ENCODE results near the gene CTTNBP2NL.
"Not testable (repeated sequence)": the region's sequence is repeated elsewhere in the genome, so short reads cannot be mapped to it uniquely, and the experiment has no call there.

CTTNBP2NL gene

DNA sequence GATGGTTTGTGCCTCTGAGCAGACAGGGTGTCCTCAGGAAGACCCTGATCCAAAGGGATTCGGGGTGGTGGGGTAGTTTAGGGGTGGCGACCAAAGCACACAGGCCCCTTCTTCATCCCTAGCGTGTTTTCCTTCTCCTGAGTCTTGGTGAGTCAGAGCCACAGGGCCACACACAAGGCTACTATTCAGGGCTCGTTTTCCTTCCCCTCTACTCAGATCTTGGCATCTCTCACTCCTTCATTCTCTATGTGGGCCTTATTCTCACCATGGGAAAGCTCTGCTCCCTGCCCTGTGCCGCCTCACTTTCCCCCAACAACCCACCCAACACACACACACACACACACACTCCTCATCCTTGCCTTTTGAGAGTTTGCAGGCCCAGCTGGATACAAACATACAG is 69.1 kb downstream of the CTTNBP2NL start:
- DNase-seq (ENCODE audit: low spot score), result peak; percentile 25

DNA sequence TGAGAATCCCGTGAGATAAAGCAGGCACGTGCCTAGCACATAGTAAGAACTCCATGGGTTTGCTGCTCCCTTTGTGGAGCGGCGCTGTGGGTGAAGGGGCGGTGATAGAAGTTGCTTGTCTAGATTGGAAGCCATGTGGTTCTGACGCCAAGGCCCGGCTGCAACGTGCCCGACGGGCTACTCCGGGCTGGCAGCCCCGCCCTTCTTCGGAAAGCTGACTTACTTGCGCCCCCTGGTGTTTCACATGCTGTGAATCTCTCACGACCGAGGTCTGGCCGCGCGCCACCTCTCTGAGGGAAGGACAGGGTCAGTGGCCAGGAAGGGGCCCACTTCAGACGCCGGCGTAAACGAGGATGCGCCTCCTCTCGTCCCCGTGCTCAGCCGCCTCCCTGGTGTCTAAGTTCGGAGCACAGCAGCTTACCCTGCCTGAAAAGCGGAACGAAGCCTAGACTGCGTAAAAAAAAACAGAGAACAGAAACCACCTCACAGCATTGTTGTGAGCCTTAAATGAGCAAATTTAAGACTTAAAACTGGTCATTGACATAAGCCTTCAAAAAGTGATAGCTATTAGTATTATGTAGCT is 70.2 kb downstream of the CTTNBP2NL start:
- peak; percentile 93 for DNase-seq (ENCODE audit: low spot score)

GRCh38 chr1:112470324-112470723 is 74.3 kb downstream of the CTTNBP2NL start:
- DNase-seq (ENCODE audit: low spot score), result not testable (repeated sequence)

DNA sequence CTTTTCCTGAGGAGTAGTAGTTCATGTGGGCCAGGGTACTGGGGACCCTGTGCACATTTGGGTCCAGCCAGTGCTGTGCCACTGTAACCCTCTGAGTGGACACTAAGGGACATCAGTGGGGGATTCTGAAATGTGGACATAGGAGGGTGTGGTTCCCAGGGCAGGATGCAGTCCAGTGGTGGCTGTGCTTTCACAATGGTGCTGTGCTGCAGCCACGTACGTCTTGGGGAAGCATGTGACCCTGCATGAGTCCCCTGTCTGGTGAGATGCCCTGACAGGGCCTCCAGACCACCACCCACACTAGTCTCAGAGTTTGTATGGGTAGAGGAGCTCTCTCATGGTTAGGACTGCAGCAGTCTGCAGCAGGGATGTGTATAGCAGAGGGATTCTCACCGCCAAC is 75.0 kb downstream of the CTTNBP2NL start:
- no peak for DNase-seq (ENCODE audit: low spot score)

- no peak for DNase-seq (ENCODE audit: low spot score)
These were observed 76.1 kb downstream of the CTTNBP2NL start for GRCh38 chr1:112472142-112472541.

GRCh38 chr1:112477550-112477949 is 81.5 kb downstream of the CTTNBP2NL start:
- no peak for DNase-seq (ENCODE audit: low spot score)

DNA sequence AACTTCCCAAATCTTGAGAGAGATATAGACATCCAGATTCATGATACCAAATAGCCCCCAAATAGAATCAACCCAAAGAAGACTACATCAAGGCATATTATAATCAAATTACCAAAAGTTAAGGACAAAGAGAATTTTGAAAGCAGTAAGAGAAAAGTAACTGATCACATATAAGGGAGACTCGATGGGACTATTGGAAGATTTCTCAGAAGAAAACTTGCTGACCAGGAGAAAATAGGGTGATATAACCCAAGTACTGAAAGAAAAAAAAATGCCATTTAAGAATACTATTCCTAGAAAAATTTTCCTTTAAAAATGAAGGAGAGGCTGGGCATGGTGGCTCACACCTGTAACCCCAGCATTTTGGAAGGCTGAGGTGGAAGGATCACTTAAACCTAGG is 82.3 kb downstream of the CTTNBP2NL start:
- DNase-seq (ENCODE audit: low spot score), result no peak

DNA sequence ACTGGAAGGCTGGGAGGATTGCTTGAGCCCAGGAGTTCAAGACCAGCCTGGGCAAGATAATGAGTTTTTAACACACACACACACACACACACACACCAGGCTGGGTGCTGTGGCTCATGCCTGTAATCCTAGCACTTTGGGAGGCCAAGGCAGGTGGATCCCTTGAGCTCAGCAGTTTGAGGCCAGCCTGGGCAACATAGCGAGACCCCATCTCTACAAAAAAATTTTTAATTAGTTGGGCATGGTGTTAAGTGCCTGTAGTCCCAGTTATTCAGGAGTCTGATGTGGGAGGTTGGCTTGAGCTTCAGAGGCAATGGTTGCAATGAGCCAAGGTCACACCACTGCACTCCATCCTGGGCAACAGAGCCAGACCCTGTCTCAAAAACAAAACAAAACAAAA is 90.0 kb downstream of the CTTNBP2NL start:
- DNase-seq (ENCODE audit: low spot score), result not testable (repeated sequence)

DNA sequence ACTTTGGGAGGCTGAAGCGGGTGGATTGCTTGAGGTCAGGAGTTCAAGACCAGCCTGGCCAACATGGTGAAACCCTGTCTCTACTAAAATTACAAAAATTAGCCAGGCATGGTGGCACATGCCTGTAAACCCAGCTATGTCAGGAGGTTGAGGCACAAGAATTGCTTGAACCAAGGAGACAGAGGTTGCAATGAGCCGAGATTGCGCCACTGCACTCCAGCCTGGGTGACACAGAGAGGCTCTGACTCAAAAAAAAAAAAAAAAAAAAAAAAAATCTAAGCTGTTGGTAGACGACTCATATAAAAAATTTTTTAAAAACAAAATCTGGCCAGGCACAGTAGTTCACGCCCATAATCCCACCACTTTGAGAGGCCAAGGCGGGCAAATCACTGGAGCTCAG is 91.7 kb downstream of the CTTNBP2NL start:
- DNase-seq (ENCODE audit: low spot score), result not testable (repeated sequence)

DNA sequence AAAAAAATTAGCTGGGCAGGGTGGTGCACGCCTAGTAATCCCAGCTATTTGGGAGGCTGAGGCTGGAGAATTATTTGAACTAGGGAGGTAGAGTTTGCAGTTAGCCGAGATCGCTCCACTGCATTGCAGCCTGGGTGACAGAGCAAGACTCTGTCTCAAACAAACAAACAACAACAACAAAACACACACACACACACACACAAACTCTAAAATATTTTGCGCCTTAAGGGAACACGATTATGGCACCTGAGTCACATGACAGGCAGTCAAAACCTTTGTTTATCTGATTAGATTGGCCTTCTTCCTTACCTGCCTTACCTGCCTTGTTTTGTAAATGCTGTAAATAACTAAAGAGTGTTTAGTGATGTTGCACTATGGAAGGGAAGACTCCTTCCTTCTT is 92.1 kb downstream of the CTTNBP2NL start:
- no peak for DNase-seq (ENCODE audit: low spot score)

DNA sequence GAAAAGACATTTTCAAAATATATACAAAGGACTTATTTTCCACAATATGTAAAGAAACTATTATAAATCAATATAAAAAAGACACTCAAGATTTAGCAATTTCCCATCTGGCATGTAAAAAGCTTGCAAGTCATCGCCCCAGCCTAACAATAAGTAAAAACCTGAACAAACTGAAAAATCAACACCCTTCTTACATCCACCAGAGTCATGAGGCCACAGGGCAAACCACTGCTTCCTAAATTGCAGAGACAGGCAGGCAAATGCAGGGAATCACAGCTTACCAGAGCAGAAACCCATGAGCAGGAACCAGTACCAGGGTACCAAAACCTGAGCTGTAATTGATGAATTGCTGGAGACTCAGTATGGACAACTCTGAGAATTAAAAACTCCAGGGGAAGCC is 96.1 kb downstream of the CTTNBP2NL start:
- DNase-seq (ENCODE audit: low spot score), result no peak

GRCh38 chr1:112493351-112493750 is 97.3 kb downstream of the CTTNBP2NL start:
- no peak for DNase-seq (ENCODE audit: low spot score)

GRCh38 chr1:112496290-112496689 is 100.3 kb downstream of the CTTNBP2NL start:
- DNase-seq (ENCODE audit: low spot score), result no peak

DNA sequence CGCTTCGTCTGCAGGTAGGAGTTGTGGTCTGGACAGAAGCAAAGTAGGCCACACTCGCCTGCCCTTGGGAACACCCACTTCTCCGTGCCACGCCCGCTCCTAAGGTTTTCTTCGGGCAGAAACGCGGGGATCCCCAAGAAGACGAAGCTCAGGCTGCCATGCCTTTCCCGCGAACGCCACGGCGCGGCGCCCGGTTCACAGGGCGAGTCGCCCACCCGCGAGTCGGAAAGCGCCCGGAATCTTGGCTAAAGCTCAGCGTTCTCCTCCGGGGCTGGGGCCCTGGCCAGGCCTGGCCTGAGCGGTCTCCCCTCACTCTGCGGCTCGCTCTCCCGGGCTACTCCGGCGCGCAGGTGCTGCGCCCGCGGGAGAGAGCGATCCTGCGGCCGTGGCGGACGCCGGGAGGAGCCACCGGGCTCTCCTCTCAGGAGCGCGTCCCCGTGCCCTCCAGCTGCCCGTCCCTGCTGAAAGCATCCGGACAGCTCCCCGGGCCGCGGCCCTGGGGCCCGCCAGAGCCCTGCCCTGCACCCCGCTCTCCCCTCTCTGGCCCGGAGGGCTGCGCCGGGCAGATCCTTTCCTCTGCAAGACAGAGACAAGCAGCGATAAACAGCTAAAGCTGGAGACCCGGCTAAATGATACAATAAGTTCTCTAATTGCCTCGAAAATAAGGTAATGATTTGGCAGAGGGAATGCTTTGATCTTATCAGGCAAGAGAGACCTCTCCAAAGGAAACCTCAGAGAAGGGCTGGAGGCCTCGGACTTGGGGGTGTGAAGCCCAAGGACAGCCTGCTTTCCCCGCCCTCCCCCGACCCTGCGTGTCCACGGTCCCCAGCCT is 106.0 kb downstream of the CTTNBP2NL start:
- DNase-seq (ENCODE audit: low spot score), result peak; percentile 78

DNA sequence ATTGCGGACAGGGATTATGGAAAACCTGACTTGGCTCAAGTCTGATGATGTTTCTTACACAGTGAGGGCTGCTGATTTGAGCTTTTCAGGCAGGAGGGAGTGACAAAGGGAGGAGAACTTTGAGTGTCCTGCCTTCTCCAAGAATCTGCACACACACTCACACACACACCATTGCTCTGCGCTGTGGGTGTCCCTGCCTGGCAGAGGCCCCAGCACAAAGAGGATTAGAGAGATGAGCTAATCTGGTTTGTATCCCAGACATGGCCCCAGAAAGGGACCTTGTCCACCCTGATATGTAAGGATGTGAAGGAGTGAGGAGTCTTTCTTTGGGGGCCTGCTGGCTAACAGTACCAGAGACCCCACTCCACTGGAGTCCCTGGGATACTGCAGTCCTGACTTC is 106.8 kb downstream of the CTTNBP2NL start:
- DNase-seq (ENCODE audit: low spot score), result no peak

GRCh38 chr1:112504001-112504660 is 108.1 kb downstream of the CTTNBP2NL start:
- DNase-seq (ENCODE audit: low spot score), result no peak

- no peak for DNase-seq (ENCODE audit: low spot score)
These were observed 108.8 kb downstream of the CTTNBP2NL start for GRCh38 chr1:112504661-112505399.

DNA sequence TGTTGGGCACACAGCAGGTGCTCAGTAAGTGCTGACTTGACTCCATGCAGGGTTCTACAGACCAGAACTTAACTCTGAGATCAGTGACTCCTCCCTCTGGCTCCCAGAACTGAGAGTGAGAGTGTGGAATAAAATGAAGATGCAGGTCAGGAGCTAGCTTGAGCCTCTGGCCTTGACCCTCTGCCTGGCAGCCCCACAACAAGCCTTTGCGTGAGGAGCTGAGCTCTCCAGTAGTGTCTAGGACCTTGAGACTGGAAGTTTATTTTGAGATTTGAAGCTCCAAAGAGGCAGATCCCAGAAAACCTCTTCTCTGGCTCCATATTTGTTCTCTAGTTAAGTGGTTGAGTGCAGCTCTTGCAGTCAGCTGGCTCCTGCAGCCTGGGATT is 109.4 kb downstream of the CTTNBP2NL start:
- no peak for DNase-seq (ENCODE audit: low spot score)

GRCh38 chr1:112505878-112506277 is 109.9 kb downstream of the CTTNBP2NL start:
- DNase-seq (ENCODE audit: low spot score), result no peak

GRCh38 chr1:112506306-112506705 is 110.3 kb downstream of the CTTNBP2NL start:
- DNase-seq (ENCODE audit: low spot score), result no peak

DNA sequence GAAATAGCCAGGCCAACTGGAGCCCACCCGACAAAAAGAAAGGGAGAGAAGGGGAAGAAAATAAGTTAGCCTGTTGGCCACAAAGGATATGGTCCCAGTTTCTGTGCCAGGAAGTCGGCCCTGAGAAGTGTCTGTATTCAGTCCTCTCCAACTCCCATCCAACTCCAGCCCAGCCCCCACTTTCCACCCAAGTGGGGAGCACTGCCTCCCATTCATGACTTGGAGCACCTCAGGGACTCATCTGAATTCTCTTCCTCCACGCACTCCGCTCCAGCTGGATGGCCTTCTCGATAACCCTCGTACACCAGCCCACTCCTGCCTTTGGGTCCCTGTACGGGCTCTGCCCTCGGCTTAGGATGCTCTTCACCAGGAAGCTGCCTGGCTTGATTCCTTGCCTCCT is 110.7 kb downstream of the CTTNBP2NL start:
- DNase-seq (ENCODE audit: low spot score), result no peak

- no peak for DNase-seq (ENCODE audit: low spot score)
These were observed 111.3 kb downstream of the CTTNBP2NL start for GRCh38 chr1:112507336-112507735.

DNA sequence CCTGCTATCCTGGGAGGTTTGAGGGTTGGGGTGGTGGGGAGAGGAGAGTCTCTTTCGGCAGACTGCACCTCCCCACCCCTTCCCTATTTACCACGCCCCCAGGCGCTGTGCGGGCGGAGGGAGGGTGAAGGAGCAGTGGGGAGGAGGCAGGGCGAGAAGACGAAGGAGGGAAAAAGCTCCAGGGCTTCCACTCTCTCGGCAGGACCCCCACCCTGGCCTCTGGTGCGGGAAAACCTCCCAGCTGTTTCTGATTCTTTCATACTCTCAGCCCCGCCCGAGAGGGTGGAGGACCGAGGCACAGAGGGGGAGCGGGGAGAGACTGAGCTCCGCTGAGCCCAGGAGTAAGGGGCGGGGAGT is 111.9 kb downstream of the CTTNBP2NL start:
- no peak for DNase-seq (ENCODE audit: low spot score)

Measured in kidney tubule cell (primary cell).